ENCODE data around the gene ZNF532.

ZNF532 gene

GRCh38 chr18:58977223-58977622 is 112.5 kb downstream of the ZNF532 start:
- DNase-seq (ENCODE audit: low spot score), result no peak

DNA sequence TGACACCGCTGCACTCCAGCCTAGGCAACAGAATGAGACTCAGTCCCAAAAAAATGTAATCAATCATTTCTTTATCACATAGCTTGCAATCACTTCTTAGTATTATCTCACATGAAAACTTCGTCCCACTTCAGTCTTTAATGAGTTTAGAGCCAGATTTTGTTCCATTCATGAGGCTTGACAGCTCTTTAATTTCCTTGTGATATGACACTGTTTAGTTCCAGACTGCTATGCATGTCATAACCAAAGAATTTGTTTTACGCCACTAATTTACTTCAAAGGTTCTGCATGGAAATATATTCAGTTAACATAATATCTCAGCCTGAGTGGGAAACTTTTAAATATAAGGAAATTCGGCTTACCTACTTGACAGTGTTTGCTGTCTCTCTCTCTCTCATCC is 113.1 kb downstream of the ZNF532 start:
- DNase-seq (ENCODE audit: low spot score), result no peak

DNA sequence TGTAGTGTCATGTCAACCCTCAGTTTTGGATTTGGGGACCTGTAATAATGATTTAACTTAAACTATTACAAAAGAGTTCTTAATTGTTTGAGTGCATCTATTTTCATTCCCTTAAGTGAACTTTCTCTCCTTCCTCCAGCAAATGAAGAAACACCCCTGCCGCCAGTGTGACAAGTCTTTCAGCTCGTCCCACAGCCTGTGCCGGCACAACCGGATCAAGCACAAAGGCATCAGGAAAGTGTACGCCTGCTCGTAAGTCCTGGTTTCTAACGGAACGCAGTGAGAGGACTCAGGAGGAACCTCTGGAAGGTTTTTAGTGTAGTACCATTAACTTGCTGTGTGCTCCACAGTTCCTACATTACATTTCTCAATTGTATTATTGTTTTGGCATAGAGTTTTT is 114.2 kb downstream of the ZNF532 start:
- no peak for DNase-seq (ENCODE audit: low spot score)

DNA sequence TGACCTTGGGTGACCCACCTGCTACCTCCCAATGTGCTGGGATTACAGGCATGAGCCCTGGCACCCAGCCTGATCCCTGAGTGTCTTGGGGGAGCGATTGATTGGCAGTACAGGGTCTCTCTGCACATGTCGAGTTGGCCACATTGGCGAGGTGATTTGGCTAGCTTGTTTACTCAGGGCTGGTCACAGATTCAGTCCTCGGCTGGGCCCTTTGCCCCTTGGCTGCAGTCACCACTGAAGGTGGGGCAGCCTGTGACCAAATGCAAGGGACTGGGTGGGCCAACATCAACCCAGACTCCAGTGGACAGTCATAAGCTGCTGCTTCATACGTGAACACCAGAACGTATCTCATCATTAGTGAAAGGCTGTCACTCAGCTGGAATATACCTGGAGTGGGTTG is 114.9 kb downstream of the ZNF532 start:
- no peak for DNase-seq (ENCODE audit: low spot score)

GRCh38 chr18:58980991-58981390 is 116.3 kb downstream of the ZNF532 start:
- DNase-seq (ENCODE audit: low spot score), result no peak

- no peak for DNase-seq (ENCODE audit: low spot score)
Measured at GRCh38 chr18:58983260-58984155, 118.8 kb downstream of the ZNF532 start.

DNA sequence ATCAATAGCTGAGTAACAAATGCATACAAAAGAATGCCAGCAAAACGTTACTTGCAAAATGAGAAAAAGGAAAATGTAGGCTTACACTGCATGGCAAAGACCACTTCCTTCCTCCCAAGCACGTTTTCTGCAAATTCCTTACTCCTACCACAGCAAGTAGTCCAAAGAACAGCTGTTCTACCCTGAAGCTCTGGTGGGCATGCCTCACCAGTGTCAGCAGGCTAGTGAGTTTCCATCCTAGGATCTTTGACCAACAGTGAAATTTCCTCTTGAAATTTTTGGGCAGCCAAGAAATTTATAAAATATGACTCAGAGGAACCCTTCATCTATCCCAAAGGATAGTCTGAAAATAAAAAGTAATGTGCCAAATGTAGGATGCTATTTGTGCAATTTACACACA is 123.9 kb downstream of the ZNF532 start:
- no peak for DNase-seq (ENCODE audit: low spot score)

GRCh38 chr18:58989184-58989759 is 124.6 kb downstream of the ZNF532 start:
- DNase-seq (ENCODE audit: low spot score), result no peak

- DNase-seq (ENCODE audit: low spot score), result no peak
Measured at GRCh38 chr18:58990720-58991119, 126.0 kb downstream of the ZNF532 start.

DNA sequence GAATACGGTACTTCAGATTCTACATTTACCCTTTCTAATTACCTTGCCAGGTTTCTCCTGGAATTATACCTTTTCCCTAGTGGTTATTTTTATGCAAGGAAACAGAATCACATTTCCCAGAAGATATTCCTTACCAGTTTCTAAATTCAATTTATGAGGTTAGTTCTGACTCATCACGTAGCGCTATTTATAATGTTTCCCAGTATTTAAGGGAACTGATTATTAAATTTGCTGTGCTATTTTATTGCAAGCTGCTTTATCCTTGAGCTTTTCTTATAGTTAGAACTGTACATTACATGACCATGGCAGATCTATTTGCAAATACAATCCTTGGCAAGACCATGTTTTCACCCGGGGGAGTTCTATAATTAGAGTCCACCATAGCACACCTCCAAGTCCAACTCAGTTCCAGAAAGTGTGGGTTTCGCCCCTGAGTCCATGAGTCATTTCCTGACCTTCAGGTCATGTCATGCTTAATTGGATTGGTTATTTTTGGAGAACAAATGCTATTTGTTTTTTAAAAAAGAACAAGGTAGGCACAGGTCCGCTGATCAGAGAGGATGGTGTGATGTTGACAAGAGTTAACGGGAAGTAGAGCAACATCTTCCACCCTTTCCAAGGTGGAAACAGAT is 126.6 kb downstream of the ZNF532 start:
- DNase-seq (ENCODE audit: low spot score), result peak; percentile 0

- DNase-seq (ENCODE audit: low spot score), result no peak
Measured at GRCh38 chr18:58992301-58993231, 127.9 kb downstream of the ZNF532 start.

DNA sequence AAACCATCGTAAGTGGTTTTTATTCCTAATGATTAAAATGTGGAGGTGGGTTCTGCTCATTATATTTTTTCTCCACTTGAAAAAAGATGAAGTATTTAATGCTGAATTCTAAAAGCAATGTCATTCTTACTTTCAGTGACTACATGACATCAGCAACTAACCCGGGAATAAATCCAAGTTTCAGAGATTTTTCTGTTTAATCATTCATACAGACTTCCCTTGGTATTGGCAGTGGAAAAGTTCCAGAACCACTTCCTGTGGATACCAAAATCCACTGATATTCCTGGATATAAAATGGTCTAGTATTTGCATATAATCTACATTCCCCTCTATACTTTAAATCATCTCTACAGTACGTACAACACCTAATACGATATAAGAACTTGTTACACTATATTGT is 128.6 kb downstream of the ZNF532 start:
- no peak for DNase-seq (ENCODE audit: low spot score)

GRCh38 chr18:58995663-58996062 is 131.0 kb downstream of the ZNF532 start:
- no peak for DNase-seq (ENCODE audit: low spot score)

DNA sequence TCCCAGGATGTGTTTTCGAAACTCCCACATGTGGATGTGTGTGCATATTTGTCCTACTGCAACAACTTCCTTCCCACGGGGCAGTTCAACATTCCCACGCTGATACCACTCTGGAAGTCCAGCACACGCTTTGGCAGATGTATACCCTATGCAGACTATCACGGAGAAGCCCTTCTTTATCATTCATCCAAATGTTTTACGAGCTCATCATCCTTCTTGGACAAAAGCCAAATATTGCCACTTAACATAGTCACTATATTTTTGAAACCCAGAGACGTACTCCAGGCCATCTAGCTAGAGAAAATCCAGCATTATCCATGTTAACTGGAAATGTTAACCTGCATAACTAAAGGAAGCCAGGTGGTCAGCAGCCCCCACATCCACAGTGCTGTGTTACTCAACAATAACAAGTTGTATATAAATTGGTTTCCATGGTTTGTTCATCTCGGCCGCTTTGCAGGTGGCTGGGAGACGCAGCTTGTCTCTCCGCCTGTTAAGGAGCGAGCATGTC is 131.5 kb downstream of the ZNF532 start:
- DNase-seq (ENCODE audit: low spot score), result no peak

DNA sequence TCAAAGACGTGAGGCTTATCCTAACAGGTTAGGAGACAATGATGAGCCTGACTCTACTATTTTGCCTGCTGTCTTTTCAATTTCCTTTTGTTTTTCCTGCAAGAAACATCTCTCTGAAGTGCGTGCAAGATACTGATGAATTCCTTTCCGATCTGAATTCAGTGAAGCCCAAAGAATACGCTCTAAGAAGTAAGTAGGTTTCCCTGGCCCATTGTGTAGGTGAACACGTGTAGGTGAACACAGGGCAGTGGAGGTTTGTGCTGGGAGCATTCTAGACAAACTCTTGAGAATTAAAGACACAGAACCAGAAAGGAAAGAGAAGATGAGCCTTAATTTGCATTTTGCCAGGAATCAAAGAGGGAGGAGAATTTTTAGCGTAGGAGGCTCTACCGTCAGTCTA is 132.0 kb downstream of the ZNF532 start:
- DNase-seq (ENCODE audit: low spot score), result no peak

DNA sequence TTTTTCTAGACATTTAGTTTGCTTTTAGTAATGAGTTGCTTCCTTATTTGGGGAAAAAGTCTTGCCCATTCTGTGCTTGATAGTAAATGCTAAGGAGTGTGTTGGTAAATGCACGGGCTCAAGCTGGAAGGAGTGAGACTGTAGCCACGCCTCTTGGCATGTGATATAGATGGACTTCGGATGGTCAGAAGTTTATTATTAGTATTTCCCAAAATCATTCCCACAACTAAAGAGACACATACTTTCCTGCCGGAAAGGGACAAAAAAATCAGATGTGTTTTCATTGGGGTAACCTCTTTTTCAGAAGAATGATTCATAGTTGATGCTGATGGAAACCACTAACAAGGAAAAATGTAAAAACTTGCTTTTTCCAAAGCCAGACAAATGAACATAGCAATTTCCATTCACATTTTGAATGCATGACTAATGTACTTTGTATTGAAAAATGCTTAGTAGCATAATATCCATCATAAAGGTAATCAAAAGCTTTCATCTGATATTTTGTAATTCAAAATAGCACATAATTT is 133.2 kb downstream of the ZNF532 start:
- no peak for DNase-seq (ENCODE audit: low spot score)

- no peak for DNase-seq (ENCODE audit: low spot score)
Measured at GRCh38 chr18:58998401-58999203, 133.9 kb downstream of the ZNF532 start.

DNA sequence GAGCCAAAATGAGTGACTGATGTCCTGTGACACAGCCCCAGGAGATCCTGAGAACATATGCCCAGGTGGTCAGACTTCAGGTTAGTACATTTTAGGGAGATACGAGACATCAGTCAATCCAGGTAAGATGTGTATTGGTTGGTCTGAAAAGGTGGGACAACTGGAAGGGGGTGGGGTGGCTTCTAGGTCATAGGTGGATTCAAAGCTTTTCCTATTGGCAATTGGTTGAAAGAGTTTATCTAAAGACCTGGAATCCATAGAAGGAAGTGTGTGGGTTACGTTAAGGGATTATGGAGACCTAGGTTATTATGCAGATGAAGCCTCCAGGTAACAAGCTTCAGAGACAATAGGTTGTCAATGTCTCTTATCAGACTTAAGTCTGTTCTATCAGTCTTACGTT is 136.5 kb downstream of the ZNF532 start:
- DNase-seq (ENCODE audit: low spot score), result no peak

GRCh38 chr18:59001721-59002120 is 137.0 kb downstream of the ZNF532 start:
- DNase-seq (ENCODE audit: low spot score), result no peak

DNA sequence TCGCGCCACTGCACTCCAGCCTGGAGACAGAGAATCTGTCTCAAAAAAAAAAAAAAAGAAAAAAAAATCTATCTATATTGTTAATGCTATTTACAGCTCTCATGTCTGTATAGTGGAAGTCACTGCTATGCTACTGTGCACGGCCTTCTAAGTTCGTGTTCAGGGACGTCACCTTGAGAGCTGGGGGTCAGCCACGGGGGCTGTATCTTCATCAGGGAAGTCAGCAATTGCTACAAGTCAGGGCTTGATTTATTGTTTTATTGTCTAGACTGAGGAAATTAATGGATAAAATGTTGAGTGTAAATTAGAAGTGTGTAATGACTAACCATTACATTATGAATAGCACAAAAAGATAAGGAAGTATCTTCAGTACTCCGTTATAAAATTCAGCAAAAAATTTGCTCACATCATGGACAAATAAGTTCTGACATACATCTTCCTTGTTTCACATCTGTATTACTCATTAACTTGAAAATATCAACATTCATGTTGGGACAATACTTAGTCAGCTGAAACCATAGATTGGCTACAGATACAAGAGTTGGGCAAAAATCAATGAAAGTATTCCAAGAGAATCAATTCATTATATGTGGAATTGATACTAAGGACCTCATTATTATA is 138.4 kb downstream of the ZNF532 start:
- no peak for DNase-seq (ENCODE audit: low spot score)

Data from SW480 (cell line).